GM19025 (cell line): ENCODE data around the gene FHOD1.

Source experiments
- ATAC-seq: cut with Tn5 transposase; IDR thresholded peaks from one replicate; pipeline ENCODE4 v1.9.1; 2021; ENCODE audit warnings: mild to moderate bottlenecking, low read depth, moderate library complexity; ENCODE audit not compliant: unreplicated experiment

The FHOD1 gene

GRCh38 chr16:67211674-67212073, 35.6 kb downstream of the FHOD1 start:
- no peak for ATAC-seq

GRCh38 chr16:67210069-67210937, 37.0 kb downstream of the FHOD1 start:
- no peak for ATAC-seq

DNA sequence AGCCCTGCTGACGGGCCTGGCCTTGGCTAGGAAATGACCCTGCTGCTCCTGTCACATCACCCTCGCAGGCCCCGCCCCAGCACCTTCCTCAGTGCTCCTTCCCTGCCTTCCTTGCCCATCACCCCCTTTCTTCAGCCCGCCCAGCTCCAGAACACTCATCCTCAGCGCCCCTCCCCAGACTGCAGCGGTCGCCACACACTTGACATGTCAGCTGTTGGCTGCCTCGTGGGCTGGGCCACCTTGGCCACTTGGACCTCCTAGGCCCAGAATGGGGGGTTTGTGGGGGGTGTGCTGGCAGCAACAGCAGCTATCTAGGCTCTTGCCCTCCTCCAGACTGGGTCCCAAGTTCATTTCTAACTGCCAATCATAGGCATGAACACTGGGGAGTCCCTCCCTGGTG, 37.7 kb downstream of the FHOD1 start:
- no peak for ATAC-seq

DNA sequence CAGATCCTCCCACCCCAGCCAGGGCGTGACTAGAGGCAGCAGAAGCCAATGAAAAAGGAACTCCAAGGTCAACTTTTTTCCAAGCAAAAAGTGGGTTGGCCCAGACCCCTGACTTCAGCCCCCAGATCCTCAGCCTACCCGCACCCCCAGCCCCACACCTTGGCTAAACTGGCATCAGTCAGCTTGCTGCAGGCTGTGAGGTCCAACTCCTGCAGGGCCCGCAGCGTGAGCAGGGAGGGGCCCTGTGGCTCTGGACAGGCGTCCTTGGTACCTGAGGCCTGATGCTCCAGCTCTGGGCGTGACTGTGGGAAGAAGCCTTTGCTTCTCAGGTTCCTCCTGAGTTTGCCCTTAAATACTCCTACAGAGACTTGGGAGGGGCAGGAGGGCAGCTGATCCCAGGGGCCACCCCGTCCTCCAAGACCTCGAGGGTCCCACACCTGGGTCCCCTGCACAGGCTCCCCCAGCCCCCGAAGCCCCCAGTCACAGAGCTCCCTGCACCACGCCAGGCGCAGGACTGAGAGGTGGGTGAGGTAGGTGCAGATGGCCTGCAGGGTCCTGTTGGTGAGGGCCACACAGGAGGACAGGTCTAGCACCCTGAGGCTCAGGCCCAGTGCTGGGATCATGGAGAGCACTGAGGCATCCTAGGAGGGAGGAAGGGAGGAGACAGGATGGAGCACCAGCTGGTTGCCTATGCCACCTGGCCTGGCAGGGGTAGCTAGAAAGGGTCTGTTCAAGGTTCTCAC, 39.0 kb downstream of the FHOD1 start:
- no peak for ATAC-seq

DNA sequence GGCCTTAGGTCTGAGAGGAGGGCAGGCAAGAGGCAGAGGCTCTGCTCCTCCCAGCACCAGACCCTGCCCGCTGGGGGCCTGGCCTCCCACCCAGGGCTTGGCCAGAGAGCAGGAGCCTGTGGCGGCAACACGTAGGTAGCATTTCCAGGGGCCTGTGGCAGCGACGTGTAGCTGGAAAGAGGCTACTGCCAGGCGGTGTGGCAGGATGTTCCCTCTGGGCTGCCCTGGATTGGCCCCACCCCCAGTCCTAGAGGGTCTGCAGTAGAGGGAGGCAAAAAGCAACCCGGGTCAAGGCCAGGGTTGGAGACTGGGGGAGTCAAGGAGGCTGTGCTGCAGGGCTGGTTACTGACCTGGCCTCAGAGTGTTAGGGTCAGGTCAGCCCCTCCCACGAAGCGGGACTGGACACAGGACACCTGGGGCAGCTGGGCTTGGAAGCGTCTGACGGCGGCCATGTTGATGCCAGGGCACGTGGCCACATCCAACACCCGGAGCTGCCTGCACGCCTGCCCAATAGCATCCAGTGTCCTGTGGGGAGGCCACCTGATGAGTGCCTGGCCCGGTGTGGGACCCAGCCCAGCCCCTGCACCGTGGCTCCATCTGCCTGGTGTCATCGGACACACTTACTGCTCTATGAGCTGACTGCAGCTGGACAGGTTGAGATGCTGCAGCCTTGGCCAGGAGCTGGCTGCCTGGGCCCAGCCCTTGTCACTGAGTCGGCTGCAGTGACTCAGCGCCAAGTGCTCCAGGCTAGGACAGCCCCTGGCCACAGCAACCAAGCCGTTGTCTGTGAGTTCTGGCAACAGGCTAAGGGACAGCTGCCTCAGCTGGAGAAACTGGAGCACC, 39.8 kb downstream of the FHOD1 start:
- no peak for ATAC-seq

DNA sequence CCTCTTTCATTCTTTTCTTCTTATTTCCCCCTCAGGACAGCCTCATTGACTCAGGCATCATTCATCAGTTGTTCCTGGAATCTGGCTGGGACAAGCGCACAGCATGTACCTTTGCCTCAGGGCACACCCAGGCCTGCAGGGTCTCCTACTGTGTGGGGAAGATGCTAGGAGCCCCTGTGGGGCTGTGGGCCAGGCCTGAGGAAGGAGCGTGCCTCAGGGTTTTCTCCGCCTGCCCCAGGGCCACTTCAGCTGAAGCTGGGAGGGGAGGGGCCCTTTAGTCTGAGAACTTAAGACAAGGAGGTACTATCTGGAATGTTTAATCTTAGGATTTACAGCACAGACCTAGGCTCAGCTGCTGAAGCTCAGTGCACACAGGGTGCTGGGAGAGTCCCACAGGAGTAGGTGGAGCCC, 40.4 kb downstream of the FHOD1 start:
- no peak for ATAC-seq

DNA sequence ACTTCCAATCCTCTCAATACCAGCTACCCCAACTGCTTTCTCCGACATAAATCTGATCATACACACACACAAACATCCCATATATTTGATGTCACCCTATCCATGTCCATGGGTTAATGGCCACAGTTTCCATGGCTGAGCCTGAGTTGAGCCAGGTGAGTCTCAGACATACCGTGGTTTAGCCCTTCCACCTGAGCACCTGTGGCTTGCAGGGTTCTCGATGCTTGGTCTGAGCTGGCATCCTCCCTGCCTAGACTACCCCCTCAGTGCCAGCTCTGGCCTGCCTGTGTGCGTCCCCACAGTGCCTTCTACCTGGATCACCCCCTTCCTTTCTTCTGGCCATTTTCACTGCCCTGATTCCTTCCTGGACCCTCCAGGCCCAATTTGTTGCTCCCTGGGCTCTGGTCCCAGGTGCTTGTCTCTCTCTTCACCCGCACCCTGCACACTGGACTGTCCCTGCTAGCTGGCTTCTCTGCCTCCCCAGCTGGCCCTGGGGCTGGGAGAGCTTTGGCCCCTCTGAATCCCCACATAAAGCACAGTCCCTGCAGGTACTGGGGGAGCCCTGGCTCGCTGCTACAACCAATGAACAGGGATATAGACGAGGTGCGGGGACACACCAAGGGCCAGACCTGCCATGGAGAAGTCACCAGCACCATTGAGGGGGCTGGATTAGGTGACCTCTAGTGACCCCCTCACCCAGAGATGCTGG, 41.0 kb downstream of the FHOD1 start:
- ATAC-seq, result no peak

DNA sequence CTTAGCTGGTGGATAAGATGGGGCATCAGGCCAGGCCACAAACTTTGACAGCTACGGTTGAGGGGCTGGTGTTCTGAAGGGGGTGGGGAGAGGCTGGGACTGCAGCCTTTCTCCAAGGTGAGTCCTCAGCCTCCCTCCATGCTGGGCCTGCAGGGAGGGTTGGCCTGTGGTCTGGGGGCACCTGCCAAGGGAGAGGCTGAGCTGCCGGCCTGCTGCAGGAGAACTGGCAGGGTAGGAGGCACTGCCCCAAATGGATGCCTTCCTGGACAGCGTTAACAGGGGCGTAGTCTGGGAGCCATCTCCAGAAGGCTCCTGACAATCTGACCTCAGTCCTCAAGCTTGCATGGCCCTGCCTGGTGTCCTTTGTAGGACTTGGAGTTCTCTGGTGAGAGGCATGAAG, 43.2 kb downstream of the FHOD1 start:
- ATAC-seq, result no peak

DNA sequence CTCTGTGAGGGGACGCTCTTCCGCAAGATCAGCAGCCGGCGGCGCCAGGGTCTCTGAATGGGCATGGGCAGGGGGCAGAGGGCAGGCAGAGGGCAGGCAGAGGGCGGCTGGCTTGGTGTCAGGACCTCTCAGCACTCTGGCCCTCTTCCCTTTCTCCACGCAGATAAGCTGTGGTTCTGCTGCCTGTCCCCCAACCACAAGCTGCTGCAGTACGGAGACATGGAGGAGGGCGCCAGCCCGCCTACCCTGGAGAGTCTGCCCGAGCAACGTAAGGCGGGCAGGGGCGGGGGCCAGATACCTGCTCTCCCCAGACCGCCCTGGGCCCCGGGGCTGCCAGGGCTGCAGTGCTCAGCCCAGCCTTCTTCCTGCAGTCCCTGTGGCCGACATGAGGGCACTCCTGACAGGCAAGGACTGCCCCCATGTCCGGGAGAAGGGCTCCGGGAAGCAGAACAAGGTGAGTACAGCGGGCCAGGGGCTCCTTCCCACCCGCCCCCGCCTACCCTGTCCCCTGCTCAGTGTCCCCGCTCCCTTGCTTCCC, 44.3 kb downstream of the FHOD1 start:
- no peak for ATAC-seq

DNA sequence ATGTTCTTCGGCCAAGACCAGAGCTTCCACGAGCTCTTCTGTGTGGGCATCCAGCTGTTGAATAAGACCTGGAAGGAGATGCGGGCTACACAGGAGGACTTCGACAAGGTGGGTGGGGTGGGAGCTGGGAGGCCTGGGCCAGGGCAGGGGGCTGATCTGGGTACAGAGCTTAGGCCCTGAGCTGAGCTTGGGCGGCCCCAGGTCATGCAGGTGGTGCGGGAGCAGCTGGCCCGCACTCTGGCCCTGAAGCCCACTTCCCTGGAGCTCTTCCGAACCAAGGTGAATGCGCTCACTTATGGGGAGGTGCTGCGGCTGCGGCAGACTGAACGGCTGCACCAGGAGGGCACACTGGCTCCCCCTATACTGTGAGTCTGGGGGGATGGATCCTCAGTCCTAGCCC, 44.9 kb downstream of the FHOD1 start:
- ATAC-seq, result no peak

- no peak for ATAC-seq
Observed at GRCh38 chr16:67201411-67202345, 45.6 kb downstream of the FHOD1 start.

DNA sequence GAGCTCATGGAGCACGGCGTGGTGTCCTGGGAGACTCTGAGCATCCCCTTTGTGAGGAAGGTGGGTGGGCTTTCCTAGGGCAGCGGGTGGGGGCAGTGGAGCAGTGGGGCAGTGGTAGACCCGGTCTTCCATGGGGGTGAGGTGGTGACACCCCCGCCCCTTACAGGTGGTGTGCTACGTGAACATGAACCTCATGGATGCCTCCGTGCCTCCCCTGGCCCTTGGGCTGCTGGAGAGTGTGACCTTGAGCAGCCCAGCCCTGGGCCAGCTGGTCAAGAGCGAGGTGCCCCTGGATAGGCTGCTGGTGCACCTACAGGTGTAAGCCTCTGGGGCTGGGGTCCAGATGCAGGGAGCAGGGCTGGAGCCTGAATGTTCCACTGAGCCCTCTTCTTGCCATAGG, 46.8 kb downstream of the FHOD1 start:
- no peak for ATAC-seq

- no peak for ATAC-seq
Observed at GRCh38 chr16:67199808-67200198, 47.5 kb downstream of the FHOD1 start.

DNA sequence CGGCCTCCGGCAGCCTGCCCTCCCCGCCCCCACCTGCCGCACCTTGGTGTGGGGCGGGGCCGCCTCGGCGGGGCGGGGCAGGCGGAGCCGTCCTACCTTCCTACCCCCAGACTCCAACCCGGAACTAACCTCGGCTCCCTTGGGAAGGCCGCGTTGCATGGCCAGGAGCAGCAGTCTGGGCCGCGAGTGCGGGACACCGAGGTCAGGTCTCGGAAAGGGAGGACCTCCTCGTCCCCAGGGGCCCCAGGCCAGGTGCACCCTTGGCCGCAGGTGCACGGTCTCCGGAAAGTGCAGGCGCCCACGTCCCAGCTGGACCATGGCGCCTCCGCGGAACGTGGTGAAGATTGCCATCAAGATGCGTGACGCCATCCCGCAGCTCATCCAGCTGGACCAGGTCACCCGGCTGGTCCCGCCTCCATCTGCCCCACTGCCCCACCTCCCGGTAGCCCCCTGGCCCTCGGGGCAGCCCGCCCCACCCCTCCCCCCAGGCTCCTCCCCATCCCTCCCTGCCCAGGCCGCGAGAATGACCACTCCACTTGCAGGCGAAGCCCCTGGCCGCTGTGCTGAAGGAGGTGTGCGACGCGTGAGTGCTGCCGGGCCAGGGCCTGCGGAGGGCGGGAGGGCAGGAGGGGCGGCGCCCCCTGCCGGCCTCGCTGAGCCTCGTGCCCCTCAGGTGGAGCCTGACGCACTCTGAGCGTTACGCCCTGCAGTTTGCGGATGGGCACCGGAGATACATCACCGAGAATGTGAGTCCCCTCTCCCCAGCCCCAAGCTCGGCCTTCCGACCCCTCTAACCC, 48.1 kb downstream of the FHOD1 start, which contains the start of gene ELMO3:
ELMO3 (plus strand) TSS at position 121 of the 797 bp plus-strand sequence; CDS start at position 317, 196 bp downstream.
- no peak for ATAC-seq

DNA sequence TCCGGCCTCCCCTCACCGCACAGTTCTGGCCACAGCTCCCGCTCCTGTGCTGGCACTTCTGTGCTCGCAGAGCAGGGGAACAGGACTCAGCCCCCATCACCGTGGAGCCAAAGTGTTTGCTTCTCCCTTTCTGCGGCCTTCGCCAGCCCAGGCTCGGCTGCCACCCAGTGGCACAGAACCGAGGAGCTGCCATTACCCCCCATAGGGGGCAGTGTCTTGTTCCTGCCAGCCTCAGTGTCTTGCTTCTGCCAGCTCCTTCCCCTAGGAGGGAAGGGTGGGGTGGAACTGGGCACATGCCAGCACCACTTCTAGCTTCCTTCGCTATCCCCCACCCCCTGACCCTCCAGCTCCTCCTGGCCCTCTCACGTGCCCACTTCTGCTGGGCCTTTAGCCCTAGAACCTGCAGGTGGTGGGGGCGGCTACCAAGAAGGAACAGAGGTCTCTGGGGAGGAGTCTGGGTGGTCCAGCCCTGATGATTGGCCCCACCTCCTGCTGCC, 49.0 kb downstream of the FHOD1 start:
- ATAC-seq, result no peak

DNA sequence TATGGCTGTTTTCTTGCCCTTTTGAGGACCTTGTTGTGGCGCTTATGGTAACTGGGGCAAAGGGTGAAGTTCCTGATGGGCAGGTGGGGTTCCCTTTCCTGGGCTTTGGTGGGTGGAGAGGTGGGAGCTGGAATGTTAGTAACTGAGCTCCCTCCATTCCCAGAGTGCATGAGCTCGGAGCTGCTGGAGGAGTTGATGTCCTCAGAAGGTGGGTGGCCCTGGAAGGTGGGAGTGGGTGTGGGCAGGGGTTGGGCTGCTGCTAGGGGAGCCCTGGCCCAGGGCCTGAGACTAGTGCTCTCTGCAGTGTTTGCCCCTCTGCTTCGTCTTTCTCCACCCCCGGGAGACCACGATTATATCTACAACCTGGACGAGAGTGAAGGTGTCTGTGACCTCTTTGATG, 49.6 kb downstream of the FHOD1 start:
- ATAC-seq, result no peak

DNA sequence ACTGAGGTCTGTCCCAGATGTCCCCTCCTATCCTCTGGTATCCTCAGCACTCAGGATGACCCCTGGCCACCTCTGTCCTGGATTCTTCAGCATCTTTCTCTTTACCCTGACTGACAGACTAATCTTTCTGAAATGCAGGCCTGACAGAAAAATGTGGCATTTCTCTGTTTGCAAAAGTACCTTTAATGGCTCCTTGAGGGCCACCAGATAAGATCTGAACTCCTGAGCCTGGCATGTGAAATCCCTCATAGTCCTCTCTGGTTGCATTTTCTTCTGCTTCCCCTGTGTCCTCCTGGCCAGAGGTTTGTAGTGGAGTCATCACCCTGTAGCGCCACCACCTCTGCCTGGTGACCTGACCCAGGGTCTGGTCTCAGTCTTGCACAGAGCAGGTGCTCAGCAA, 50.4 kb downstream of the FHOD1 start:
- ATAC-seq, result no peak

GRCh38 chr16:67195676-67196075, 51.6 kb downstream of the FHOD1 start:
- no peak for ATAC-seq
